NB4 (cell line): ENCODE measurements around the gene TRMT2A.
"Not testable (repeated sequence)": the region's sequence is repeated elsewhere in the genome, so short reads cannot be mapped to it uniquely, and the experiment has no call there.

Source experiments
- DNase-seq: peaks from one replicate; pipeline ENCODE4 v3.0.0; 2010; ENCODE audit warnings: low read depth
- H3K4me3 ChIP-seq: one replicate; pipeline ENCODE4 v1.5.1; 2011; ENCODE audit warnings: mild to moderate bottlenecking, low read depth, low read length, moderate library complexity
- MAX ChIP-seq: IDR thresholded peaks from 2 replicates; pipeline ENCODE4 v1.6.1; 2011; ENCODE audit warnings: low read depth, low read length
- MYC ChIP-seq: IDR thresholded peaks from 2 replicates; pipeline ENCODE4 v1.6.1; 2011; ENCODE audit warnings: low read depth, low read length
- POLR2A ChIP-seq: IDR thresholded peaks from 2 replicates; pipeline ENCODE4 v1.6.1; 2011; ENCODE audit warnings: mild to moderate bottlenecking; ENCODE audit not compliant: insufficient read length; ENCODE audit errors: extremely low read depth
- TF ChIP-seq, protein P1 (sequence below): IDR thresholded peaks from one replicate; pipeline ENCODE4 v1.5.1; 2012; ENCODE audit warnings: low read depth, low read length

The TRMT2A gene

GRCh38 chr22:20076627-20077172 is 40.3 kb downstream of the TRMT2A start:
- TF ChIP-seq POLR2A (no peak), MYC (no peak), MAX (no peak)
- TF ChIP-seq, protein P1, sequence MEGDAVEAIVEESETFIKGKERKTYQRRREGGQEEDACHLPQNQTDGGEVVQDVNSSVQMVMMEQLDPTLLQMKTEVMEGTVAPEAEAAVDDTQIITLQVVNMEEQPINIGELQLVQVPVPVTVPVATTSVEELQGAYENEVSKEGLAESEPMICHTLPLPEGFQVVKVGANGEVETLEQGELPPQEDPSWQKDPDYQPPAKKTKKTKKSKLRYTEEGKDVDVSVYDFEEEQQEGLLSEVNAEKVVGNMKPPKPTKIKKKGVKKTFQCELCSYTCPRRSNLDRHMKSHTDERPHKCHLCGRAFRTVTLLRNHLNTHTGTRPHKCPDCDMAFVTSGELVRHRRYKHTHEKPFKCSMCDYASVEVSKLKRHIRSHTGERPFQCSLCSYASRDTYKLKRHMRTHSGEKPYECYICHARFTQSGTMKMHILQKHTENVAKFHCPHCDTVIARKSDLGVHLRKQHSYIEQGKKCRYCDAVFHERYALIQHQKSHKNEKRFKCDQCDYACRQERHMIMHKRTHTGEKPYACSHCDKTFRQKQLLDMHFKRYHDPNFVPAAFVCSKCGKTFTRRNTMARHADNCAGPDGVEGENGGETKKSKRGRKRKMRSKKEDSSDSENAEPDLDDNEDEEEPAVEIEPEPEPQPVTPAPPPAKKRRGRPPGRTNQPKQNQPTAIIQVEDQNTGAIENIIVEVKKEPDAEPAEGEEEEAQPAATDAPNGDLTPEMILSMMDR, result no peak
- no peak for DNase-seq

GRCh38 chr22:20071524-20071972 is 45.5 kb downstream of the TRMT2A start:
- no peak for TF ChIP-seq MAX
- no peak for TF ChIP-seq MYC
- DNase-seq, result no peak
- H3K4me3 ChIP-seq, result no peak overlapping the region

More at GRCh38 chr22:20076627-20077172, 40.3 kb downstream of the TRMT2A start:
- no peak overlapping the region for H3K4me3 ChIP-seq

DNA sequence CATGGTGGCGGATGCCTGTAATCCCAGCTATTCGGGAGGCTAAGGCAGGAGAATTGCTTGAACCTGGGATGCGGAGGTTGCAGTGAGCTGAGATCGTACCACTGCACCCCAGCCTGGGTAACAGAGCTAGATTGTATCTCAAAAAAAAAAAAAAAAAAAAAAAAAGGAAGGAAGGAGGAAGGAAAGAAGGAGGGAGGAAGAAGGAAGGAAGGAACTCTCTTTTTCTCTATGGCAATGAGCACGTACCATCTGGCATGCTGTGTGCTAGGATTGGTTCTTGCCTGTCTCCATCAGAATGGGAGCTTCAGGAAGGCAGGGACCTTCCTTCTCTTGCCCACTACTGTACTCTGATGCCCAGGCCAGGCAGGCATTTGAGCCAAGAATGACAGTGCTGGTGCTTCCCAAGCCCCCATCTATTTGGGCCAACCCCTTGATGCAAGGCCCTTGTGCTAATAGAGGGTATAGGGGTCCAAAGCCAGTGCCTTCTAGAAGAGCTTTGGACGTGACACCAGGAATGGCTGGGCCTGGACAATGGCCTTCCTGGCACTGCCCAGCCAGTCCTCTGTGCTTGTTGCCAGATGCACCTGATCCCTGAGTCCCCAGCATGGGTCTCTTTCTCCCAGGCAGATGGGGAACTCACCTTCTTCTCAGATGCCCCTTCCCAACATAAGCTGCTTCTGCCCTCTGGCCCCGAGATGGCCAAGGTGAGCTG is 47.5 kb downstream of the TRMT2A start:
- no peak overlapping the region for H3K4me3 ChIP-seq
- TF ChIP-seq, protein P1, result no peak
- TF ChIP-seq MYC (no peak), MAX (no peak)
- no peak for DNase-seq

- TF ChIP-seq MYC, result no peak
- no peak for DNase-seq
- H3K4me3 ChIP-seq, result no peak overlapping the region
Measured at GRCh38 chr22:20068640-20069039, 48.4 kb downstream of the TRMT2A start.

GRCh38 chr22:20067384-20067682 is 49.7 kb downstream of the TRMT2A start:
- H3K4me3 ChIP-seq, DNase-seq: not testable (repeated sequence)

GRCh38 chr22:20066617-20067383 is 50.2 kb downstream of the TRMT2A start:
- no peak overlapping the region for H3K4me3 ChIP-seq
- no peak for TF ChIP-seq MYC
- no peak for TF ChIP-seq POLR2A
- TF ChIP-seq MAX, result no peak
- no peak for DNase-seq

DNA sequence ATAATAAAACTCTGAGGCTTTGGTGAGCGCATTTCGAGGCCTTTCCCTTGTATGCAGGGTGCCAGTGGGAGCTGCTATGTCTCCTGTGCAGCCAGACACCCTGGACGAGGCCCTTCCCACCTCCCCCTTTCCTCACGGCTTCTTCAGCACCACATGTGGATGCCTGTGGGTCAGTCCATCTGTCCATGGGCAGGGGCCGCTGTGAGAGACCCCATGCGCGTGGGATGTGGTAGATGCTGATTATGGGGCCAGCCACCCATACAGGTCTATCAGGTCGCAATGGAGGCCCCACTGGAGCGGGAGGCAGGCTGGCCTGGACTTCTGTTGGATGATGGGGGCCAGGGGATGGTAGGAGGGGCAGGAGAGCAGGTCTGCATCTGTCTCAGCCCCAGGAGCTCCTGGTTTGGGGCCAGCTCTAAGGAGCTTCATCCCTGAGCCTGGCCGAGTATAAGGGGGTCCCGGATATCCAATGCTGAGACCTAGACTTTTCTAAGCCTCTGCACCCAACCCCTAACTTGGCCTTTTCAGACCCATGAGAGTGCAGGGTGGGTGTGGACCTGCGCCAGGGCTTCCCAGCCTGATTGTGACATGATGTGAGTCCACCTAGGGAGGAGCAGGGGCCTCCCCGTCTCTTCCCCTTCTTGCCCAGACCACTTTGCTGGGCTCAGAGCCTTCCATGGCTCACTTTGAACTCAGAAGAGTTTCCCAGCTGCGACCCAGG is 51.0 kb downstream of the TRMT2A start:
- TF ChIP-seq MAX (no peak), MYC (no peak), POLR2A (no peak)
- TF ChIP-seq, protein P1, result no peak
- DNase-seq, result no peak
- no peak overlapping the region for H3K4me3 ChIP-seq
